ENCODE results near the gene RDH16. TPM values are rescaled to one million over a fixed set of nuclear protein-coding genes. Genes with fewer than 3 reads are reported as not detected.
A peak's percentile ranks its signal among the peaks of the same experiment; 100 is the strongest.

Gene RDH16
- total and polyA plus RNA-seq, 4 donors = 12.9 to 382 (median 219) TPM

GRCh38 chr12:56951582-56952339 is 5.6 kb downstream of the RDH16 start:
- peak overlapping the region in 1 of 2 donors; percentile 6 for H3K27ac ChIP-seq (ENCODE audit: low read depth in 1 of 2, low read length in 2 of 2)

GRCh38 chr12:56948881-56949280 is 8.5 kb downstream of the RDH16 start:
- 92% methylated on average over 2 of the region's 2 CpGs for WGBS
- Histone ChIP-seq H3K9me3 (ENCODE audit: control insufficient read depth in 4 of 4, low read length in 3 of 4) (no peaks in the 10 kb centered on the region), H3K36me3 (ENCODE audit: control insufficient read depth in 4 of 4, insufficient read depth in 3 of 4, low read depth in 1 of 4, low read length in 3 of 4) (peaks cover 17 to 39% (median 30%) of the 10 kb centered on the region in 4 donors), H3K27ac (ENCODE audit: low read depth in 1 of 2, low read length in 2 of 2) (no peak overlapping the region), H3K4me1 (ENCODE audit: control insufficient read depth in 4 of 4, insufficient read depth in 4 of 4, low read length in 3 of 4) (peaks cover 2 to 16% (median 8%) of the 10 kb centered on the region in 4 donors), H3K9ac (ENCODE audit: low read depth in 1 of 2, low read length in 2 of 2) (no peak overlapping the region), H3K27me3 (ENCODE audit: control insufficient read depth in 4 of 4, insufficient read depth in 4 of 4, low read length in 3 of 4) (no peaks in the 10 kb centered on the region), H3K4me3 (ENCODE audit: low read depth in 1 of 3, low read length in 3 of 3) (no peak overlapping the region)
- peak; percentile 13 for DNase-seq (ENCODE audit: low spot score)
- TF ChIP-seq FOXA1 (IDR thresholded peaks at IDR 0.05) = no peak
- no peak for TF ChIP-seq YY1 (IDR thresholded peaks at IDR 0.05)
- no peak for TF ChIP-seq SP1 (IDR thresholded peaks at IDR 0.05)
- TF ChIP-seq EGR1 (IDR thresholded peaks at IDR 0.05; ENCODE audit: low read depth in 2 of 2) = no peak
- TF ChIP-seq ATF3 (IDR thresholded peaks at IDR 0.05) = no peak
- TF ChIP-seq GABPA (IDR thresholded peaks at IDR 0.05 in 1 of 2, conservative IDR thresholded peaks at IDR 0.05 in 1 of 2) = no peak
- no peak for TF ChIP-seq HNF4G (IDR thresholded peaks at IDR 0.05)
- no peak for TF ChIP-seq REST (IDR thresholded peaks at IDR 0.05)
- no peak for TF ChIP-seq MAX (IDR thresholded peaks at IDR 0.05)
- TF ChIP-seq JUND (IDR thresholded peaks at IDR 0.05) = no peak
- TF ChIP-seq FOXA2 (IDR thresholded peaks at IDR 0.05) = no peak

More at GRCh38 chr12:56951582-56952339, 5.6 kb downstream of the RDH16 start:
- Histone ChIP-seq H3K27me3 (ENCODE audit: control insufficient read depth in 4 of 4, insufficient read depth in 4 of 4, low read length in 3 of 4) (no peaks in the 10 kb centered on the region), H3K36me3 (ENCODE audit: control insufficient read depth in 4 of 4, insufficient read depth in 3 of 4, low read depth in 1 of 4, low read length in 3 of 4) (peaks cover 17 to 54% (median 33%) of the 10 kb centered on the region in 4 donors), H3K4me3 (ENCODE audit: low read depth in 1 of 3, low read length in 3 of 3) (no peak overlapping the region), H3K9me3 (ENCODE audit: control insufficient read depth in 4 of 4, low read length in 3 of 4) (no peaks in the 10 kb centered on the region), H3K4me1 (ENCODE audit: control insufficient read depth in 4 of 4, insufficient read depth in 4 of 4, low read length in 3 of 4) (peaks cover 8 to 32% (median 17%) of the 10 kb centered on the region in 4 donors), H3K9ac (ENCODE audit: low read depth in 1 of 2, low read length in 2 of 2) (no peak overlapping the region)
- no peak for TF ChIP-seq TAF1 (conservative IDR thresholded peaks at IDR 0.05)
- TF ChIP-seq JUND (IDR thresholded peaks at IDR 0.05) = no peak
- no peak for TF ChIP-seq FOXA1 (IDR thresholded peaks at IDR 0.05)
- TF ChIP-seq HNF4A (conservative IDR thresholded peaks at IDR 0.05) = no peak
- no peak for TF ChIP-seq NR2F2 (IDR thresholded peaks at IDR 0.05)
- TF ChIP-seq RXRA (IDR thresholded peaks at IDR 0.05) = no peak
- no peak for TF ChIP-seq MAX (IDR thresholded peaks at IDR 0.05)
- 88% methylated on average over 11 of the region's 11 CpGs for WGBS
- DNase-seq (ENCODE audit: low spot score) = no peak
